ENCODE results near the gene ZNF140.

The ZNF140 gene

DNA sequence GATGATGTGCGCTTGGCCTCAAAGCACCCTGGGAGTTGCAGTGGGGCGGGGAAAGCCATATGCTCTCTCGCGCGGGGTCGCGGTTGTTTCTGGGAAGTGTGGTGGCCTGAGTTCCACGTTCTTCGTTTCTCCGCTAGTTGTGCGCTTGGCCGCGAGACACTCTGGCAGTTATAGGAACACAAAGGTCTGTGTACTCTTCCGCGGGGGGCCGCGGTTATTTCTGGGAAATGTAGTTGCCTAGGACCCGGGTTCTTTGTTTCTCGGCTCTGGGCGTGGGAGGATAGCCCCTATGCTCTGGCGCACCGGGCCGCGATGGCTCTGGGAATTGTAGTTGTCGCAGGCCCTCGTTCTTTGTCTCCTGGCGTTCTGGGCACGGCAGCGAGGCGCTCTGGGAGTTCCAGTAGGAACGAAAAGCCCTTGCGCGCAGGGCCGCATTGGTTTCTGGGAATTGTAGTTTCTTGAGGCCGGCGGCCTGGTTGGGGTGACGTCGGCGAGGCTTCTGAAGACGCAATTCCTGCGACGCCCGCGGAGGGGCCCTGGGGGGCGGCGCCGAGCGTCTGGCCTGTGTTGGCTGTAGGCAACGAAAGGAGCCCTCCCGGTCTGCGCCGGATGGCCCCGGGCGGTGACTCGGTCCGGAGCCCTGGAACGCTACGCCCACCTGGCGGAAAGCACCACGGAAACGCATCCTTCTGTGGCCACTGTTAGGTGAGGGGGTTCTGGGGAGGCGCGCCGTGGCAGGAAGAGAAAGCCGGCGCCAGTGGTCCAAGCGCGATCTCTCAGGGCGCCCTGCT lies at the start of gene ZNF140:
Gene ZNF140 (plus strand): TSS at position 556 of the 791 bp plus-strand sequence. CDS start 398 bp downstream, outside the sequence.
- peak; percentile 98 to 99 (median 99) for DNase-seq

DNA sequence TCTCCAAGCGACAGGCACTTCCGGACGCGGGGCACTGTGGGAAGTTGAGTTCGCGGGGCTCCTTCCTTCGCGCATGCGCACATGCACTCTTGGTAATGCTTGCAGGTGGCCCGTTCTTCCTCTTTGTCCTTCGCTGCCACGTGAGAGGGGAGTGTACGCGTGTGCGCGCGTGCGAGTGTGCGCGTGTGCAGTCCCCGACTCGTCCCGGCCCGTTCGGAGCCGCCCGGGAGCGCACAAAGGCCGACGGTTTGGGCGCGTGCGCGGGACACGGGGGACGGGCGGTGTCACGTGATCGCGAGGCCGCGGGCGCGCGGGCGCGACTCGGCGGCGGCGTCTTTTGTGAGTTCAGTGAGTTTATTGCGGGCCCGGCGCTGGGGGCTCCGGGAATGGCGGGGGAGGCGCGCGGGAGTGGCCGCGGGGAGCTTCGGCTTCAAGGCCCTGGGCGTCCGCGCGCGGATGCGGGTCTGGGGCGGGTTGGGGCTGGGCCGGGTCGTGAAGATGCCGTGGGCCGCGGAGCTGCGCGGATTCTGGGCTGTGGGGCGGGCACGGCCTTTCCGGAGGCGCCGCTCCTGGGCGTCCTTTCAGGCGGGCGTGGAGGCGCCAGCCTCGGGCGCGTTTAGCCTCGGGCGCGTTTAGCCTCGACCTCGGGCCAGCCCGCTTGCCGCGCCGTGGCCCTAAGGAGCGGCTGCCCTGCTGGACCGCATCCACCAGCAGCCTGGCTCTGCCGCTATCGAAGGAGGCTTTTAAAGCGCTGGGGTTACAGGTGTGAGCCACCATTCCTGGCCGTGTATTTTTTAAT lies 43.3 kb upstream of the ZNF140 start, which contains the start of gene ZNF84:
Gene ZNF84 (plus strand): TSS at position 303 of the 799 bp plus-strand sequence. CDS start 3,959 bp downstream, outside the sequence.
- peak; percentile 98 to 99 (median 99) for DNase-seq

DNA sequence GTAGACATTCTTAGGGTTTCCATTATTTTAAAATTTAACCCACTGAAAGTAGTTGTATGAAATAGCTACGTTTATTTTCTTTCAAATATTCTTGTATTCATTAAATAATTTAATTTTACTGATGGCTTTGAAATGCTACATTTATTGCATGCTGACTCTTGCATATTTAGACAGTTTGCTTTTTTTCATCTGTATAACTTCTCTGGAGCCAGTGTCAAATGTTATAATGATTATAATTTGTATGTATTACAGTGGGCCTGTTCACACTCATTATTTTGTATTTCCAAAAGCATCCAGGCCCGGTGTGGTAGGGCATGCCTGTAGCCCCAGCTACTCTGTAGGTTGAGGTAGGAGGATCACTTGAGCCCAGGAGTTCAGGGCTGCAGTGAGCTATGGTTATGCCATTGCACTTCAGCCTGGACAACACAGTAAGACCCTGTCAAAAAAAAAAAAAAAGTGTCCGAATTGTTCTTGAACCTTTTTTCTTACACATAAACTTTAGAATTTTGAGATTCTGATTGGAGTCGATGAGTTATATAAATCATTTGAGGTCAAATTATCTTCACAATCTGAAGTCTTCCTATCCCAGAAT lies 42.5 kb upstream of the ZNF140 start:
- DNase-seq = peak in 1 of 3 donors; percentile 6

- no peak for DNase-seq
Measured at GRCh38 chr12:133046698-133047097, 34.0 kb upstream of the ZNF140 start.

GRCh38 chr12:133057446-133057845 lies 23.3 kb upstream of the ZNF140 start:
- DNase-seq = no peak

DNA sequence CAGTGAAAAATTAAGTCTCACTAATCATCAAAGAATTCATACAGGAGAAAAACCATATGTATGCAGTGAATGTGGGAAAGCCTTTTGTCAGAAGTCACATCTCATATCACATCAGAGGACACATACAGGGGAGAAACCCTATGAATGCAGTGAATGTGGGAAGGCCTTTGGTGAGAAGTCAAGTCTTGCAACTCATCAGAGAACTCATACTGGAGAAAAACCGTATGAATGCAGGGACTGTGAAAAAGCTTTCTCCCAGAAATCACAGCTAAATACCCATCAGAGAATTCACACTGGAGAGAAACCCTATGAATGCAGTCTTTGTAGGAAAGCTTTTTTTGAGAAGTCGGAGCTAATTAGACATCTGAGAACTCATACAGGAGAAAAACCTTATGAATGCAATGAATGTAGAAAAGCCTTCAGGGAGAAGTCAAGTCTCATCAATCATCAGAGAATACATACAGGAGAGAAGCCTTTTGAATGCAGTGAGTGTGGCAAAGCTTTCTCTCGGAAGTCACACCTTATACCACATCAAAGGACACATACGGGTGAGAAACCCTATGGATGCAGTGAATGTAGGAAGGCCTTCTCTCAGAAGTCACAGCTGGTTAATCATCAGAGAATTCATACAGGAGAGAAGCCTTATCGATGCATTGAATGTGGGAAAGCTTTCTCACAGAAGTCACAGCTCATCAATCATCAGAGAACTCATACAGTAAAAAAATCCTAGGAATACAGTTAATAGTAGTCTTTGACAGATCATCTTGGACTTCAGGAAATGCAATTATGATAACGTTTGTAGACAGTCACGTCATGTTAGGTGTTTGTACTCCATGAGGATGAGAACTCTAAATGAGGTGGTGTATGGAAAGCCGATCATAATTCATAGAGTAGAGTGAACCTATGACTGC lies 22.3 kb upstream of the ZNF140 start:
- peak in 1 of 3 donors; percentile 14 for DNase-seq

- DNase-seq = no peak
Measured at GRCh38 chr12:133061954-133062353, 18.8 kb upstream of the ZNF140 start.

GRCh38 chr12:133063556-133063955 lies 17.2 kb upstream of the ZNF140 start:
- no peak for DNase-seq

- no peak for DNase-seq
Measured at GRCh38 chr12:133073836-133074235, 6.9 kb upstream of the ZNF140 start.

DNA sequence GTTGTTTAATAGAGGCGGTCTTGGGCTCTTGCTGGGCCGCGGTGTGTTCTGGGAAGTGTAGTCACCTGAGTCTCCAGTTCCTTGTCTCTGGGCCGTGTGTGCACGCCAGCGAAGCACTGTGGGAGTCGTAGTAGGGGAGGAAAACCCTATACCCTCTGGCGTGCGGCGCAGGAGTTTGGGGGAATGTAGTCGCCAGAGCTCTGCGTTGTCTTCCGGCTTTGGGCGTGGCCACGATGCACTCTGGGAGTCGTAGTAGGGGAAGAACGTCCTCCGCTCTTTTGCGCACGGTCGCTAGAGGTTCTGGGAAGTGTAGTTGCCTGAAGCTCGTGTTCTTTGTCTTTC lies 726 bp upstream of the ZNF140 start:
- peak; percentile 97 to 99 (median 99) for DNase-seq

- no peak for DNase-seq
Measured at GRCh38 chr12:133081159-133081780, 547 bp downstream of the ZNF140 start.

- no peak for DNase-seq
Measured at GRCh38 chr12:133083345-133083744, 2.6 kb downstream of the ZNF140 start.

DNA sequence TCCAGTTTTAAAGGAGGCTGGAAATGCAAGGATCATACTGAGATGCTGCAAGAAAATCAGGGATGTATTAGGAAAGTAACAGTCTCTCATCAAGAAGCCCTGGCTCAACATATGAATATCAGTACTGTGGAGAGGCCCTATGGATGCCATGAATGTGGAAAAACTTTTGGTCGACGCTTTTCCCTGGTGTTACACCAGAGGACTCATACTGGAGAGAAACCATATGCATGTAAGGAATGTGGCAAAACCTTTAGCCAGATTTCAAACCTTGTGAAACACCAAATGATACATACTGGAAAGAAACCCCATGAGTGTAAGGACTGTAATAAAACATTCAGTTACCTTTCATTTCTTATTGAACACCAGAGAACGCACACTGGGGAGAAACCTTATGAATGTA lies 24.9 kb downstream of the ZNF140 start:
- peak in 1 of 3 donors; percentile 20 for DNase-seq

GRCh38 chr12:133106253-133106652 lies 25.5 kb downstream of the ZNF140 start:
- peak in 2 of 3 donors; percentile 4 to 22 for DNase-seq

DNA sequence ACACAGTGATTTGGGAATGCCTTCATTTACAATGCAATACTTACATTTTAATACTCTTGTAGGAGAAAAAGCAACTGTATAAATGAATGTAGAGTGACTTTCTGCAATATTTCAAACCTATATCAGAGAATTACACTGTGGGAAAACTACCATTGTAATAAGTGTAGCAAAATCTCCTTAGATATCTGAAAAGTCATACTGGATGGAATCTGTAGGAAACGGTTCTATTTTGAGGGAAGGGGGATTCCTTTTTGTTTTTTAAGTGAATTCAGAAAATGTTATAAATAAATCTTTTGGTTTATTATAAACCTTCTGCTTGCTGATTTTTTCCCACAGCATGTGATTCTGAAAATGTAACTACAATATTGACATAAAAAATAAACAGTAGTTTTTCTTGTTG lies 26.4 kb downstream of the ZNF140 start:
- no peak for DNase-seq

- no peak for DNase-seq
Measured at GRCh38 chr12:133108150-133108549, 27.4 kb downstream of the ZNF140 start.

DNA sequence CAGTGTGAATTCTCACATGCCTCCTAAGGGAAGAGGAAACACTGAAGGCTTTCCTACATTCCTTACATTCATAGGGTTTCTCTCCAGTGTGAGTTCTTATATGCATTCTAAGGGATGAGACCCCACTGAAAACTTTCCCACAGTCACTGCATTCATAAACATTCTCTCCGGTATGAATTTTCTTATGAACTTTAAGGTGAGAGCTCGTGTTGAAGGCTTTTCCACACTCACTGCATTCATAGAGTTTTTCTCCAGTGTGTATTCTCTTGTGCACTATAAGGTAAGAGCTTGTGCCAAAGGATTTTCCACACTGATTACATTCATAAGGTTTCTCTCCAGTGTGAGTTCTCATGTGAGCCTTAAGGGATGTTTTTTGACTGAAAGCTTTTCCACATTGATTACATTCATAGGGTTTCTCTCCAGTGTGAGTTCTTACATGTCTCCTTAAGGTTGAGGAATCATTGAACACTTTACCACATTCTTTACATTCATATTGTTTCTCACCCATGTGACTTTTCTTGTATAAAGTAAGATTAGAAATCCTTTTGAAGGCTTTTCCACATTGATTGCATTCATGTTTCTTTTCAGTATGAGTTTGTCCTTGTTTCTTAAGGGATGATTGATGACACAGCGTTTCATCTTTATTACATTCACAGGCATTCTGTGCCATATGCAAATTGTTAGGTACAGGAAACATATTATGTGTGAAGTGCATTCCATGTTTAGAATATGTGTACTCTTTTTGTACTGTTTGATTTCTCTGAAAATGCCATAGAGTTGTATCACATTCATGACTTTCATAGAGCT lies 39.9 kb downstream of the ZNF140 start:
- DNase-seq = peak in 1 of 3 donors; percentile 18

DNA sequence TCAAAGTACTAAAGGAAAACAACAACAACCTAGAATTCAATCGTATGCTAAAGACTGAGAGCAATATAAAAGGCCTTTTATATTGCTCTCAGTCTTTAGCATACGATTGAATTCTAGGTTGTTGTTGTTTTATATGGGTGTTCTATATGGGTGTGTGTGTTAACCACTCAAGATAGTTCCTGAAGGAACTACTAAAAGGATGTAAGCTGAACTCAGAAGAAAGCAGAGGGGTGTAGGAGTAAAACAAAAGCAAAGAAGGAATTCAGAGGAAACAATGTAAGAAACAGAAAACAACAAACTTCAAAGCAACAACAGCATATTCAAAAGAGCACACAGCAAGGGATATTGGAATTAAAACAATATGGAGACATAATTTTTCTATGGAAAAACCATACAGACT lies 44.0 kb downstream of the ZNF140 start:
- no peak for DNase-seq

DNA sequence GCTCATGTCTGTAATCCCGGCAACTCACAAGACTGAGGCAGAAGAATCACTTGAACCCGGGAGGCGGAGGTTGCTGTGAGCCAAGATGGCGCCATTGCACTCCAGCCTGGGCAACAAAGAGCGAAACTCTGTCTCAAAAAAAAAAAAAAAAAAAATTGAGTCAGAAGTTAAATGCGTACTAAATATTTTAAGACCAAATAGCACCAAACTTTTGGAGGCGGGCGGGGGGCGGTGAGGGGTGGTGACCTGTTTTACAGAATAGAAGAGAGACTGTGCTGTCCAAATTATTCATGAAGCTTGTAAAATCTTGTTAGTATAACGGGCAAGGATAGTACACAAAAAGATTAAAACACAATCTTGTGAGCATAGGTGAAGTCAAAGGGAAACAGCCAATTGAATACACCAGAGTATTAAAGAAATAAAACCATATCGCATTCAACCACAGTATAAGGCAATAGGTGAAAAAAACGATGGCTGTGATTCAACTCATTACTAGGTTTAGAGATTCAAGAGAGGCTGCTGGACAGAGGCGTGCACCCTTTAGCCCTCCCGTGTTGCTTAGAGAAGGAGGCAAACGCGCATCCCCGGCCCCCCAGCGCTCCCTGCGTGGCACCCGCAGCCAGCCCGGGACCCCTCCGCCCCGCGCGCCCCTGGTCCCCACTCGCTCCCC lies 48.8 kb downstream of the ZNF140 start:
- DNase-seq = peak in 1 of 3 donors; percentile 7

Data from suppressor macrophage treated with lipopolysaccharide for 1 hour (primary cell).